AG09309 (cell line): ENCODE data around the gene PITPNC1.
"Not testable (repeated sequence)": the region's sequence is repeated elsewhere in the genome, so short reads cannot be mapped to it uniquely, and the experiment has no call there.

Experiments used
- DNase-seq: peaks from one replicate; pipeline ENCODE4 v3.0.0-alpha.2; 2010; ENCODE audit warnings: low read depth
- H3K4me3 ChIP-seq: 2 replicates; pipeline ENCODE4 v1.5.1; 2011; ENCODE audit warnings: mild to moderate bottlenecking, low read depth, low read length, moderate library complexity; ENCODE audit not compliant: control insufficient read depth
- CTCF ChIP-seq: IDR thresholded peaks from 2 replicates; pipeline ENCODE4 v1.5.1; 2011; ENCODE audit warnings: mild to moderate bottlenecking, low read depth, low read length, inconsistent platforms; ENCODE audit not compliant: insufficient read depth, control insufficient read depth; ENCODE audit errors: missing control alignments

The PITPNC1 gene

GRCh38 chr17:67515490-67516083 is 138.5 kb downstream of the PITPNC1 start:
- DNase-seq = no peak
- no peak for TF ChIP-seq CTCF
- no peak overlapping the region for H3K4me3 ChIP-seq

DNA sequence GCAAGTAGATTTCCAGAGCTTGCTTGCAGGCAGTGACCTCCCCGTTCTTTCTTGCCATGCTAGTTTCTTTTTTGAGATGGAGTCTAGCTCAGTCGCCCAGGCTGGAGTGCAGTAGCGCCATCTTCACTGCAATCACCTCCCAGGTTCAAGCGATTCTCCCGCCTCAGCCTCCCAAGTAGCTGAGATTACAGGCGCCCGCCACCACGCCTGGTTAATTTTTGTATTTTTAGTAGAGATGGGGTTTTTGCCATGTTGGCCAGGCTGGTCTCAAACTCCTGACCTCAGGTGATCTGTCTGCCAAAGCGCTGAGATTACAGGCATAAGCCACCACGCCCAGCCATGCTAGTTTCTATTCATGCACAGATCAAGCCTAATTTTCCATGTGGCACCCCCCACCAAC is 139.5 kb downstream of the PITPNC1 start:
- not testable (repeated sequence) for DNase-seq, H3K4me3 ChIP-seq

DNA sequence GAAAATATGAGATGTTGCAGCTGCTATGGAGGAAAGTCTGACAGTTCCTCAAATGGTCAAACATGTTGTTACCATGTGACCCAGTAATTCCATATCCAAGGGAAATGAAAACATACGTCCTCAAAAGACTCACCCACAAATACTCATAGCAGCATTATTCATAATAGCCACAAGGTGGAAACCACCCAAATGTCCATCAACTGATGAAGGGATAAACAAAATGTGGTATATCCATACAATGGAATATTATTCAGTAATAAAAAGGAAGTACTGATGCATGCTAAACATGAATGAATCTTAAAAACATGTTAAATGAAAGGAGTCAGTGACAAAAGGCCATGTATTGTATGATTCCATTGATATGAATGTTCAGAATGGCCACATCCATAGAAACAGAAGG is 140.2 kb downstream of the PITPNC1 start:
- no peak overlapping the region for H3K4me3 ChIP-seq
- DNase-seq = no peak
- TF ChIP-seq CTCF = no peak

DNA sequence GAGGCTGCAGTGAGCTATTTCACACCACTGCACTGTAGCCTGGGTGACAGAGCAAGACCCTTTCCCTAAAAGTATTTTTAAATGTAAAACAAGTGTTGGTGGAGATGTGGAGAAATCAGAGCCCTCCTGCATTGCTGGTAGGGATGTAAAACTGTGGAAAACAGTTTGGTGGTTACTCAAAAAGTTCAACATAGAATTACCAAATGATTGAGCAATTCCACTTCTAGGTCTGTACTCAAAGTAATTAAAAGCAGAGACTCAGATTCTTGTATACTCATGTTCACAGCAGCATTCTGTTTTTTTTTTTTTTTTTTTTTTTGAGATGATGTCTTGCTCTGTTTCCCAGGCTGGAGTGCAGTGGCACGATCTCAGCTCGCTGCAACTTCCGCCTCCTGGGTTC is 141.8 kb downstream of the PITPNC1 start:
- no peak overlapping the region for H3K4me3 ChIP-seq
- DNase-seq = peak; percentile 76
- TF ChIP-seq CTCF = no peak

- TF ChIP-seq CTCF = no peak
- H3K4me3 ChIP-seq = no peak overlapping the region
- DNase-seq = no peak
Measured at GRCh38 chr17:67519801-67520251, 142.7 kb downstream of the PITPNC1 start.

GRCh38 chr17:67520252-67520906 is 143.3 kb downstream of the PITPNC1 start:
- no peak for TF ChIP-seq CTCF
- DNase-seq = peak; percentile 39
- H3K4me3 ChIP-seq = no peak overlapping the region; the same call in 1 of the 2 replicates

DNA sequence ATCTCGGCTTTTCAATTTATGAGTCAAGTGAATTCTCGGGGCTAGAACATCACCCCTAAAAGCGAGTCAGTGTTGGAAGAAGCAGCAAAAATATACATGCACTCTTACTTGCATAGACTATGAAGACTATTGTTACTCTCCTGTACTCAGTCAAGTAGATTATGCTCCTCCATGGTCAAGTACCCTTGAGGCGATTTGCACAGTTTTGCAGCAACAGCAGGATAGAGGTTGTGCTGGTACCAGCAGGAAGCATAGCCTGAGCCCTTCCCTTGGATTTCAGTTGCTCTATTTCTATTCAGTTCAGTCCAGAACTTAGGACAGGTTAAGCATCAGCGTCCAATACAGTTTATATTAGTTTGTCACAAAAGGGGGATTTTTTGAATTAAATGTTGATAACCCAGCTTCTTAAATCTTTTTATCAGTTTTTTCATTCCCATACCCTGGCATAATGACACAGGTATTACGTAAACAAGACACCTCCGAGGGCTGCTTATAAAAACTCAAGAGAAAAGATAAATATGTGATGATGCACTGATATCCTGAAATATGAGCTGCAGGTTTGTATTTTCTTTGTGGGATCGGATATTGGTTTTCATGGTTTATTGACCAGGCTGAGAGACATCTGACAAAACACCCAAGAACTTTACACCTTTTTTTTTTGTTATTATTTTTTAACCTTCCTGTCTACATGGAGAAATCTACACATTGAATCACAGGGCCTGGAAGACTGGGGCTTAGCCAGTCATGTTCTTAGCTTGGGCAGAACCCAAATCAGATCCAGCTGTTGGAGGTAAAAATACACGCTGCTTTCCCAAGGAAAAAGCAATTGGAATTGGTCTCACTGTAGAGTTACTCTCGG is 144.1 kb downstream of the PITPNC1 start:
- H3K4me3 ChIP-seq = no peak overlapping the region
- DNase-seq = peak; percentile 56
- no peak for TF ChIP-seq CTCF
